Astrocyte of the spinal cord (primary cell): Measurements from ENCODE around the gene RPS10.

Source experiments
- DNase-seq: peaks from one replicate; pipeline ENCODE4 v3.0.0; 2011; ENCODE audit warnings: low read depth, low spot score
- H3K4me3 ChIP-seq: 2 replicates; pipeline ENCODE4 v1.5.1; 2011; ENCODE audit warnings: low read depth, mild to moderate bottlenecking, low read length, moderate library complexity
- in situ Hi-C: cut with HindIII; loops from 2 replicates; pipeline ENCODE4 v1.10.0; 2017; ENCODE audit warnings: low sequenced_read_pairs
- TF ChIP-seq, protein P1 (sequence below): IDR thresholded peaks from 2 replicates; pipeline ENCODE4 v1.5.1; 2012; ENCODE audit warnings: low read depth, mild to moderate bottlenecking, low read length, inconsistent platforms

Gene RPS10

DNA sequence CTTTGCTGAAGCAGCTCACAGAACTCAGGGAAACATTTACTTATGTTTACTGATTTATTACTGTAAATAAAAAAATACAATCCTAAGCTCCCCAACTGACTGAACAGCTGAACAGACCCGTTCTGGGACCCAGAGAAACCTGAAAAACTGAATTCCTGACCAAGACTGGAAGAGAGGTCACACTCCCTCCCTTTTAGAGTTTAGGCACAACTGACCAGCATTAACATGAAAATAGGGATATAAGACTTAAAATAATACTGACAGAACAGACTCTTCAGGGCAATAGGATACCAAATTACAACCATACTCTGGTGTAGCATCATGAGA, 11.7 kb upstream of the RPS10 start:
- in situ Hi-C loops: no loop called here
- DNase-seq: no peak
- TF ChIP-seq, protein P1, sequence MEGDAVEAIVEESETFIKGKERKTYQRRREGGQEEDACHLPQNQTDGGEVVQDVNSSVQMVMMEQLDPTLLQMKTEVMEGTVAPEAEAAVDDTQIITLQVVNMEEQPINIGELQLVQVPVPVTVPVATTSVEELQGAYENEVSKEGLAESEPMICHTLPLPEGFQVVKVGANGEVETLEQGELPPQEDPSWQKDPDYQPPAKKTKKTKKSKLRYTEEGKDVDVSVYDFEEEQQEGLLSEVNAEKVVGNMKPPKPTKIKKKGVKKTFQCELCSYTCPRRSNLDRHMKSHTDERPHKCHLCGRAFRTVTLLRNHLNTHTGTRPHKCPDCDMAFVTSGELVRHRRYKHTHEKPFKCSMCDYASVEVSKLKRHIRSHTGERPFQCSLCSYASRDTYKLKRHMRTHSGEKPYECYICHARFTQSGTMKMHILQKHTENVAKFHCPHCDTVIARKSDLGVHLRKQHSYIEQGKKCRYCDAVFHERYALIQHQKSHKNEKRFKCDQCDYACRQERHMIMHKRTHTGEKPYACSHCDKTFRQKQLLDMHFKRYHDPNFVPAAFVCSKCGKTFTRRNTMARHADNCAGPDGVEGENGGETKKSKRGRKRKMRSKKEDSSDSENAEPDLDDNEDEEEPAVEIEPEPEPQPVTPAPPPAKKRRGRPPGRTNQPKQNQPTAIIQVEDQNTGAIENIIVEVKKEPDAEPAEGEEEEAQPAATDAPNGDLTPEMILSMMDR: no peak
- H3K4me3 ChIP-seq: no peak overlapping the region

DNA sequence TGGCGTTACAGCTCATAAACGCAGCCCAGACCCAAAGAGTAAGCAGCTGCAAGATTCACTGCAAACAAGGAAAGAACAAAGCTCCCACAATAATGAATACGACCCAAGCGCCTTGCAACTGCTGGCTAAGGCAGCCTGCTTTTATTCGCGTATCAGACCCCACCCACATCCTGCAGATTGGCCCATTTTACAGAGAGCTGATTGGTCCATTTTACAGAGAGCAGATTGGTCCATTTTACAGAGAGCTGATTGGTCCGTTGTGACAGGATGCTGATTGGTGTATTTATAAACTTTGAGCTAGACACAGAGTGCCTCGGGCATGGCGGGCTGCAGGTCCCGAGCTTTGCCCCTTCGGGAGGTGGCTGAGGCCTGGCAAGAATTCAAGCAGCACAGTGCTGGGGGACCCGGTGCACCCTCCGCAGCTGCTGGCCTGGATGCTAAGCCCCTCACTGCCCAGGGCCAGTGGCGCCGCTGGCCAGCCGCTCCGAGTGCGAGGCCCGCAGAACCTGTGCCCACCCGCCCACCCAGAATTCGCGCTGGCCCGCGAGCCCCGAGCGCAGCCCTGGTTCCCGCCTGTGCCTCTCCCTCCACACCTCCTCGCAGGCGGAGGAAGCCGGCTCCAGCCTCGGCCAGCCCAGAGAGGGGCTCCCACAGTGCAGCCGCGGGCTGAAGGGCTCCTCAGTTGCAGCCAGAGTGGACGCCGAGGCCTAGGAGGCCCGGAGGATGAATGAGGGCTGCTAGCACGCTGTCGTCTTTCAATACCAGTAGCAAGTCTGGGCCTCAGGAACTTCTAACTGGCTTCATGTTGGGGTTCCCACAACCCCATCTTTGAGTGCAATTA, 11.2 kb upstream of the RPS10 start:
- in situ Hi-C loops: no loop called here
- TF ChIP-seq, protein P1: no peak
- no peak for DNase-seq
- no peak overlapping the region for H3K4me3 ChIP-seq

DNA sequence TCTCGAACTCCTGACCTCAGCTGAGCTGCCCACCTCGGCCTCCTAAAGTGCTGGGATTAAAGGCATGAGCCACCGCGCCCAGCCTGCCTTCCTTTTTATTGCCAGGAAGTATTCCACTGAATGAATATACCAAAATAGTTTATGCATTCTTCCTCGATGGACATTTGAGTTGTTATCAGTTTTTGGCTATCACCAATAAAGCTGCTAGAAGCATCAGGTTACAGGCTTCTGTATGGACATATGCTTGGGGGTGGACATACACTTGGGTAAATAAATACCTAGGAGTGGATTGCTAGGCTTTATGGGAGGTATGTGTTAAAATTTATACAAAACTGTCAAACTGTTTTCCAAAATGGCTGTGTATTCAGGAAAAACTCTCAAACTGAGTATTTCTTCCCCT, 10.0 kb upstream of the RPS10 start:
- in situ Hi-C loops: no loop called here
- DNase-seq: no peak
- H3K4me3 ChIP-seq: no peak overlapping the region
- TF ChIP-seq, protein P1: no peak

DNA sequence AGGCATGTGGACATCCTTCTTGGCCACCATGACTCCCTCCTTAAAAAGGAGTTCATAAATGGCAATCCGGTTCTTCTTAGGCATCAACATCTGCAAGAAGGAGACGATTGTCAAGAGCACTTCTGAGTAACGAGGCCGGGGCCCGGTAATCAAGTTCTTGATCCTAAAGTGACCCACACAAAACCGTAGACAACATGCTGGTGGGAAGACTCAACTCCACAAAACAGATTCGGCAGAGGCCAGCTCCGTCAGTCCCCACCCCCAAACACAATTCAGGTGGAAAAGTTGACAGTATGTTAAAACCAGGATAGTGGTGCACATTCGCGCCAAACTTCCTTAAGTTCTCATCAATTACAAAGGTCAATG, 754 bp downstream of the RPS10 start:
- peak overlapping the region; percentile 80 for H3K4me3 ChIP-seq
- in situ Hi-C loops: no loop called here
- peak; percentile 14 for DNase-seq
- TF ChIP-seq, protein P1: no peak

DNA sequence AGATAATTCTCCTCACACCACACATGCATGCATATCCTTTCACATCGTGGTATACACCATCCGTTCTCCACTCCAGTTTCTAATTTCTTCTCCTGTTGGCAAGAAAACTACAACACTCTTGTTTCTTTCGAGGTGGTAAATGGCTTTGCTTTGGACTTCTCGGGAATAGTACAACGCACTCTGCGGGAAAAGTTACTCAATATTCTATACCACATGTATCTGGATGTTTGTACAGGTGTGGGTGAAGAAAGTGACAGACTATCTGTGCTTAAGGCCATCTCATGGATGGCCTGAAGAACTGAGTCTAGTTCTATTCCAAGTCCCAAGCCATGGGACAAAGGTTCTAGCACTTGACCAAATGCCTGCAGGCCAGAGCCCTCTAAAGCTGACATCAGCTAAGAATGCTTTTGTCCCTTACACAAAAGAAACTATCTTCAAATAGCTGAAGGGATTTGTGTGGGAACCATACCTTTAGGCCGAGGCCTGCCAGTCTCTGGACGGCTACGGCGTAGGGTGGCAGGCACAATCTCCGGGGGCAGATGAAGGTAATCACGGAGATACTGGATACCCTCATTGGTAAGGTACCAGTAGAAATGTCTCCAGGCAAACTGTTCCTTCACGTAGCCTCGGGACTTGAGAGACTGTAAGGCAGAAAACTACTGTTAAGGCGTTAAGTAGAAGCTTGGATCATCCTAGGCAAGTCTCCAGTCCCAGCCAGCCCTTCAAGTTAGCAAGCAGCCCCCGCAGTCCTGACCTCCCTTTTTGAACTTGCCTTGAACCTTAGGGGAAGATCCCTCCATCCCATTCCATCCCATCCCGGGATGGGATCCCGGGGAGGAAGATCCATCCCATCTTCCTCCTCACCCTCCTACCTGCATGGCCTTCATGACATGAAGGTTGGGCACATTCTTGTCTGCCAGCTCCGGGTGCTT, 1.4 kb downstream of the RPS10 start:
- peak overlapping the region; percentile 80 for H3K4me3 ChIP-seq
- in situ Hi-C loops: no loop called here
- TF ChIP-seq, protein P1: no peak
- no peak for DNase-seq

DNA sequence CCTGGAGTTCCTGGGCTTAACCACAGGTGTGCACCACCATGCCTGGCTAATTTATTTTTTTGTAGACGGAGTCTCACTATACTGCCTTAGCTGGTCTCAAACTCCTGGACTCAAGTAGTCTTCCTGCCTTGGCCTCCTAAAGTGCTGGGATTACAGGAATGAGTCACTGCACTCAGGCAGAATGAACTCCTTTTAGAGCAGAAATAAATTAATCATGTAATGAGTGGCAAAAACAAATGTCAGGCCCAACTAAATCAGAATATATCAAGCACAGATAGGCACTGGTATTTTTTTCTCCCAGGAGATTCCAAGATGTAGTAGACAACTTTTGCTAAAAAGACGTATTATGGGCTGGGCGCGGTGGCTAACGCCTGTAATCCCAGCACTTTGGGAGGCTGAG, 2.6 kb downstream of the RPS10 start:
- no peak overlapping the region for H3K4me3 ChIP-seq

More for the DNA sequence above, 2.6 kb downstream of the RPS10 start:
- no peak for DNase-seq
- TF ChIP-seq, protein P1: no peak
- in situ Hi-C loops: no loop called here
